AG04450 (cell line): ENCODE data around the gene PCNX2. TPM values are rescaled to one million over a fixed set of nuclear protein-coding genes. Genes with fewer than 3 reads are reported as not detected.
A peak's percentile ranks its signal among the peaks of the same experiment; 100 is the strongest.

Experiments used
- CTCF ChIA-PET: fragments of 300-600, 350-600 bp; formaldehyde crosslinking; extraction: SDS; loops from one replicate; lab custom pipeline; 2022; ENCODE audit warnings: antibody characterized with exemption, inconsistent platforms; lab: Charles Lee
- POLR2A ChIA-PET: fragments of 350-600 bp; formaldehyde crosslinking; extraction: SDS; loops from one replicate; lab custom pipeline; 2021; ENCODE audit warnings: antibody characterized with exemption, inconsistent platforms; lab: Yijun Ruan, JAX
- DNase-seq: peaks from one replicate; pipeline ENCODE4 v3.0.0-alpha.2; 2011; ENCODE audit warnings: low read depth, low spot score
- H3K27ac ChIP-seq: one replicate; pipeline ENCODE4 v1.5.1; 2012; ENCODE audit warnings: low read depth, low read length, control low read depth
- H3K27me3 ChIP-seq: one replicate; pipeline ENCODE4 v1.6.0; 2012; ENCODE audit warnings: low read length; ENCODE audit not compliant: control insufficient read depth, insufficient read depth
- H3K4me3 ChIP-seq: 2 replicates; pipeline ENCODE4 v1.5.1; 2011; ENCODE audit warnings: mild to moderate bottlenecking, low read depth, low read length, control low read depth
- H3K9me3 ChIP-seq: 2 replicates; pipeline ENCODE4 v1.5.1; 2012; ENCODE audit warnings: low read length; ENCODE audit not compliant: control insufficient read depth, insufficient read depth
- CTCF ChIP-seq: IDR thresholded peaks from 2 replicates; pipeline ENCODE4 v1.5.1; 2011; ENCODE audit warnings: low read depth, low read length, control low read depth, inconsistent platforms
- polyA plus RNA-seq: library from polyadenylated mRNA; depleted of rRNA; stranded (reverse); fragments of >200 nt; gene quantifications from 2 replicates; pipeline ENCODE4 v1.2.3, GENCODE V29; 2011

The PCNX2 gene
- polyA plus RNA-seq, 1 experiment, result 29.8 TPM

GRCh38 chr1:233255145-233255544, 40.4 kb downstream of the PCNX2 start:
- Histone ChIP-seq H3K27me3 (no peaks in the 10 kb centered on the region), H3K27ac (no peak overlapping the region), H3K9me3 (no peaks in the 10 kb centered on the region), H3K4me3 (no peak overlapping the region)
- ChIA-PET POLR2A (no interaction called here), CTCF (interaction anchor here (0.5 to 1.5 kb wide), 3 partner anchors 138 to 1389 kb away, joined by 3 read pairs; no protein-coding TSS in a partner anchor)
- DNase-seq, result no peak
- no peak for TF ChIP-seq CTCF

GRCh38 chr1:233253832-233254331, 41.6 kb downstream of the PCNX2 start:
- no peak overlapping the region for H3K4me3 ChIP-seq
- TF ChIP-seq CTCF, result no peak
- POLR2A ChIA-PET, result interaction anchor here (0.6 to 1.4 kb wide), 2 partner anchors 19 to 141 kb away, joined by 4 to 6 read pairs; no protein-coding TSS in a partner anchor
- H3K27me3 ChIP-seq, result no peaks in the 10 kb centered on the region
- no peaks in the 10 kb centered on the region for H3K9me3 ChIP-seq
- CTCF ChIA-PET, result no interaction called here
- DNase-seq, result peak; percentile 52
- H3K27ac ChIP-seq, result no peak overlapping the region

- no peak for DNase-seq
- no peak overlapping the region for H3K4me3 ChIP-seq
- no peak for TF ChIP-seq CTCF
- no peaks in the 10 kb centered on the region for H3K9me3 ChIP-seq
- no peaks in the 10 kb centered on the region for H3K27me3 ChIP-seq
- ChIA-PET CTCF (no interaction called here), POLR2A (interaction anchor here (1.4 kb wide), 1 partner anchor 140 kb away, joined by 4 read pairs; no protein-coding TSS in a partner anchor)
- no peak overlapping the region for H3K27ac ChIP-seq
These were observed 42.2 kb downstream of the PCNX2 start for GRCh38 chr1:233253231-233253831.

GRCh38 chr1:233252441-233252840, 43.1 kb downstream of the PCNX2 start:
- TF ChIP-seq CTCF, result no peak
- no peak overlapping the region for H3K4me3 ChIP-seq
- no peak for DNase-seq
- no peaks in the 10 kb centered on the region for H3K27me3 ChIP-seq
- H3K9me3 ChIP-seq, result no peaks in the 10 kb centered on the region
- no peak overlapping the region for H3K27ac ChIP-seq
- POLR2A ChIA-PET, result no interaction called here
- CTCF ChIA-PET, result no interaction called here

- Histone ChIP-seq H3K27me3 (no peaks in the 10 kb centered on the region), H3K27ac (no peak overlapping the region), H3K9me3 (no peaks in the 10 kb centered on the region), H3K4me3 (no peak overlapping the region)
- TF ChIP-seq CTCF, result no peak
- ChIA-PET POLR2A (no interaction called here), CTCF (interaction anchor here (0.5 kb wide), 1 partner anchor 931 kb away, joined by 5 read pairs; no protein-coding TSS in a partner anchor)
- DNase-seq, result no peak
These were observed 44.3 kb downstream of the PCNX2 start for GRCh38 chr1:233251201-233251720.
